HG03097 (cell line): ENCODE results near the gene PCAT6.
"Not testable (repeated sequence)": the region's sequence is repeated elsewhere in the genome, so short reads cannot be mapped to it uniquely, and the experiment has no call there.

Source experiments
- ATAC-seq: cut with Tn5 transposase; IDR thresholded peaks from one replicate; pipeline ENCODE4 v1.9.1; 2021; ENCODE audit not compliant: unreplicated experiment, low FRiP score

PCAT6 gene

DNA sequence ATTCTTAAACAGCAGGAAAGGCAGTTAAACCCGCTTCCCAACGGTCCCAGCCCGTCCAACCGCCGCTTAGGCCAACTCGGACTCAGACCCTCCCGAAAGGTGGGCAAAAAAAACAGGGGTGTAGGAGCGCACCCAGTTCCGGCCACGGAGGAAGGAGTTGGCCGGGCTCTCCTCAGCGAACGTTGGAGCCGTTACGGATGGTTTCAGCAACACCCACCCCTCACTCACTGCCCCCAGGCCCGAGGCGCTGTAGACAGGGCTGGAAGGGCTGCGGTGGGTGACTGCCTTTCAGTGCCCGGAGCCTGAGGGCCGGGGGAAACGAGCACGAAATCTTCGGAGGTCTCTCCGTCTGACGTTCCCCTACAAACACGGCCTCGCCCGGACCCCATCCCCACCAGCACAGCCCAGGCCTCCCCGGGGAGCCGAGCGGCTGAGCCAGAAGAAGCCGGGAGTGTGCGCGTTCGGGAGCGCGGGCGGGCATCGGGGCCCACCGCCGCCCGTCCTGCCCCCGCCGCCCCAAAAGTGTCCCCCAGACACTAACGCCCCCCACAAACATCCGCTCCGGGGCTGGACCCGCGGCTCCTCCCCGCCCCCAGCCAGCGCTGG is 3.8 kb upstream of the PCAT6 start:
- ATAC-seq = no peak

DNA sequence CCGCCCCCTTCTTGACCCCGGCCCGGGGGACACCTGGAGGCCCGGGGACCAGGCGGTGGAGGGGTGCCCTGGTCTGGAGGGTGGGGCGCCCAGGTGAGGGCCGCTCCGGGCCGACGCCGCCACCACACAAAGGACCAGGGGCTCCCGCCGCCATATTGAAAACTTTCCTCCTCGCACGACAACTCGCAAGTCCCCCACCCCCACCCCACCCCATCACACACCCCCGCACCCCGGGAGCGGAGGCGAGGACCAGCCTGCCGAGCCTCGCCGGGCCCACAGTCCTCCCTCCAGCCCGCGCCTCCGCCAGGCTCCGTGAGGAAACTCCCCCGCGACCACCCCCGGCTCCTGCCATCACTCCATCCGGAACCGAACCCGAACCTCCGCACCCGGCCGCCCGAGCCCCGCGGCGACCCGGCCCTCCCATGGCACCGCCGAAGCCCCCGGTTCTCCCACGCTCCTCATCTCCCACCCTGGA is 3.3 kb upstream of the PCAT6 start:
- ATAC-seq = no peak

DNA sequence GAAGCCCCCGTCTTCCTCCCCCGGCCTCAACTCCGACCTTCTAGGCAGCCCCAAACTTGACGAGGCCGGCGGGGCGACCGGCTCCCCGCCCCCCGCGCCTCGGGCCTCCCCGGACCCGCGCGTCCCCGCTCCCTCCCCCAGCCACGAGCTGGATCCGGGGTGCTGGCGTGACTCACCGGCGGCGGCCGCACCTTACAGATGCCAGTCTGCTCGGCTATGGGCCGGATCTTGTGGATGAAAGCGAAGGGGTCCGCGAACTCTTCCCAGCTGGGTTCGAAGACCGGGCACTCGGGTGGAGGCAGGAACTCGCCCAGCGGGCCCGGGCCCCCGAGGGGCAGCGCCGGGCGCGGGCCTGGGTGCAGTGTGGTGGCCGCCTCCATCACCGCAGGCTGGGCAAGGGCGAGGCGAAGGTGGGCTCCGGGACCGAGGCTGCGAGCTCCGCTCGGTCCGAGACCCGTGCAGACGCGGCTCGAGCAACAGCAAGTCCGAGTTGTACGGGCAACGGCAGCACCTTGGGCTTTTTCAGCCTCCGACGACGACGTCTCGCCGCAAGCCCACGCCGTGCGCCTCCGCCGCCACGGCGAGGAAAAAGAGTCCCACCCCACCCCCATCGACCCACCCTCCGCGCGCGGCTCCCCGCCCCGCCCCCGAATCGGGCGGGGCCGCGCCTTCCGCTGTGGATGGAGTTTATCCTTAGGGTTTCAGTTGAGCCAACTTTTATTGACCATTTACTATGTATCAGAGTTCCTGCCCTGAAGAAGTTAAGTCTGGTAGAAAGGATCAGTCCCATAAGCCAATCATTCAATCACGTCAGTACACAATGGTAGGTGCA is 2.6 kb upstream of the PCAT6 start, which contains the start of gene KDM5B:
Gene KDM5B (minus strand): TSS at position 496 of the 832 bp plus-strand sequence. CDS start 116 bp downstream, at position 380.
- ATAC-seq = no peak

DNA sequence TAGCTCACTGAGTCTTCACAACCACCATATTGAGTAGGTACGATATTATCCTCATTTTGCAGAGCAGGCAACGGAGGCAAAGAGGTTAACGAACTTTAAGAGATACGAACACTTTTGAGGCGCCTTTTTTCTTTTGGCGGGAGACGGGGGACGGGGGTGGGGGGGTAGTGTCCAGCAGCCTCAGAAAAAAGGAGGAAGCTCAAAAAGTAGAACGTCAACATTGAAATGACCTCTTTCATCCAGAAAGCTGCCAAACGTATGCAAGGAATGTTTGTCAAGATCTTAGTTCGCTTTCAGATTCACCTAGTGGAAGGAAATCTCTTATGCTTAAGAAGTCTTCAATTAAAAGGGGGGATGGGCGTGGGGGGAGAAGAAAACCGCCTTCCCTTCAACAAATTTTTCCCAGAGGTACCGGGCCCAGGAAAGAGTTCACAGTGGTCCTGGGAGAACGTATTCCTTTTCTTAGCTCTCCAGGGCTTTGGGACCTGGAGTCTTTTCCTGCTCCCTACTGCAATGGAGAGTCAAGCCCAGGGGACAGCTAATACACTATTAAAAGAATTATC is 1.1 kb upstream of the PCAT6 start:
- ATAC-seq = no peak

DNA sequence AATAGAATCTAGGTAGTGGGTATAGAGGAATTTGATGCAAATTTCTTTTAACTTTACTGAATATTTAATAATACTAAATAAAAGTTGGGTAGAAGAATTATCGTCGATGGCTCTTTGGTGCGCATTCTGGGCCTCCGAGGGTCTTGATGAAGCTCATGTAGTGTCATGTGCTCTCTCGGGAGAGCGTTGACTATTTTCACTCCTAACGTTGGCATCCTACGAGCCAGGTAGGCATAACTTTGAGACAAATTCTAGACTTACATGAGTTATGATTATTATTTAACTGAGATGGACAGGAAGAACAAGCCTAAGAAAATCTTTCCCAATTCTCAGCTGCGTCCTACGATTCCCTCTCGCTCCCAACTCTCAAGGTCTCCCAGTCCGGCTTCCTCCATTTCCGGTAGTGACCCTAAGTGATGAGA is 550 bp upstream of the PCAT6 start:
- no peak for ATAC-seq

DNA sequence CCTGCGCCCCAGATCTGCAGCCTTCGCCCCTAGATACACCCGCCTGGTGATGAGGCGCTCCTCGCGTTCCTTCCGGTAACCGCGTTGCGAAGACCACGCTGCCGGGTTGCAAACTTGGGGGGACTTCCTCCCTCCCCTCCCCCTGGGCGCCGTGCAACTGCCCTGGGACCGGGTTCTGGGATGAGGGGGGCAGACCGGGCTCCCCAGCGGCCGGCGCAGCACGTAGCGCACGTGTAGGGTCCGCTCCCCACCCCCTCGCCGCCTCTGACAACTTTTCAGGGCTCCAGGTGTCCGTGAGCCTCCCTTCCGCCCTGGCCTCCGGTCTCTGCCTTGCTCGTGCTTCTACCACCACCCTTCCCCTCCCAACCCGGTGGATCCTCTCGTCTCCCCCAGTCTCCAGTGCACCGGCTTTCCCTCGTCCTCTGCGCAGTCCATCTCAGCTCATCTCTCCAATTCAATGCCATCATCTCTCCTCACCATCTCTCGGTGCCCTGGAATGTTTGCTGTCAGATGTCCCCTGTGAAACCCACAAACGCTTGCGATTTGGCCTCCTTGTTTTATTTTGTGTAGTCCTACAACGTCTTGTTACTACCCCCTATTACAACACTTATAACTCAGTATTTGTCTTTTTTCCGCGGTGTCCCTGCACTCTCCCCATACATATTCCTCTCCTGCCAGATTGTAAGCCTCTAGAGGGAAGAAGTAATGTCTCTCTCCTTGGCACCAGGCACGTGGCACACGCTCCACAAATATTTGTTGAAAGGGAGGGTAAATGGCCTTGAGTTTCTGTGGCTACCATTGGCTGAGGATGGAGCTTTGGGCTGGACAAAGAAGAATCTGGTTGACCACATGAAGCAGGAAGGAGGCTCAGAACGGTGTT is 782 bp downstream of the PCAT6 start:
- no peak for ATAC-seq

DNA sequence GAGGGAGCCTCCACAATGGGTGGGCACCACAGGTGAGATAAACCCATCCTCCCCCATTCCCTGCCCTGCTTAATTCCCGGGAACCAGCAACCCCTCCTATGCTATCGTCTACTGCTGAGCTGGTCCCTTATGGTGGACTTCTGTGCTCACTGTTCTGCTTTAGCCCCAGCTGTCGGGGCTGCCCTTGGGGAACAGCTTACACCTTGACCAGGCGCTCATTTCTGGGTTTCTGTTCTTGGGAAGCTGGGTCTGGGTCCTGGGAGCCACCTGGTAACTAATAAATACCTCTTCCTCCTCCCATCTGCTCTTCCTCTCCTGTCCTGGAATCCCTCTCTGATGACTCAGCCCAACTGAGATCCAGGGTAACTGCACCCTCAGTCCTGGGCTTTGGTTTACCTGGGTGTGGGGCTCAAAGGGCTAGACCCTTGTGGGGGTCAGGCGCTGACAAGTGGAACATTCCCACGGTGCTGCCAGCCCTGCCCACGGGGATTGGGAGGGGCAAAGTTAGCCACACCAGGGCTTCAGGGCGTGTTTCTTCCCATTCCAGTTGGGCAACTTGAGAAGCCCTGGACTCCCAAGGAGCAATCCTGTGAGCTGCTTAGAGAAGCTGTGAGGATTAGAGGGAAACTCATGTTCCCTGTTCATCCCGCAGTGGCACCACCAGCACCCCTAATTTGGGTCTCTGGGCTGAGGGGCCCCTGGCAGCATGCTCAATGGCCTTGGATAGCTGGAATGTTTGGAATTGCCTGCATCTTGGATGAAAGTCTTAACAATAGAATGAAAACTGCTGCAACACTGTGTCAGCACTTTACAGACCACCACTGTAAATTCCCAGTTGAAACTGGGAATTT is 1.6 kb downstream of the PCAT6 start:
- ATAC-seq = no peak

DNA sequence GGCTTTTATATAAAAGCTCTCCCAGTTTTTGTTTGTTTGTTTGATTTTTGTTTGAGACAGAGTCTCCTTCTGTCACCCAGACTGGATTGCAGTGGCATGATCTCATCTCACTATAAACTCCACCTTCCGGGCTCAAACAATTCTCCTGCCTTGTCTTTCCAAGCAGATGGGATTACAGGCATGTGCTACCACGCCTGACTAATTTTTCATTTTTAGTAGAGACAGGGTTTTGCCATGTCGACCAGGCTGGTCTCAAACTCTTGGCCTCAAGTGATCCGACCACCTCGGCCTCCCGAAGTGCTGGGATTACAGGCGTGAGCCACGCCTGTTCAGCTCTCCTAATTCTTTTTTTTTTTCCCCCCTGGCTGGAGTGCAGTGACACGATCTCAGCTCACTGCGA is 4.4 kb downstream of the PCAT6 start:
- ATAC-seq = no peak

DNA sequence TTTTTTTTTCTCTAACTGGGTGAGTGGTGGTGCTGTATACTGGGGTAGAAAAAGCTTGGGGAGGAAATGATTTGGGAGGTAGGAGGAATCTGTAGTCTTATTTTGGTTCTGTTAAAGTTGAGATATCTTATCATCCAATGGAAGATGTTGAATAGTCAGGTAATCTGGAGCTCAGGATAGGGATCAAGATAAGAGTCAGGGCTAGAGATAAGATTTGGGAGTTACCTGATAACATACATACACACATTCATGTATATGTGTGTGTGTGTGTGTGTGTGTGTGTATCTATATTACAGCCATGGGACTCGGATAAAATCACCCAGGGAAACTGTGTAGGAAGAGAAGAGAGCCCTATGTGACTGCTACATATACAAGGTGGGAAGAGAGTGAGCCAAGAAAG is 8.1 kb downstream of the PCAT6 start:
- no peak for ATAC-seq

DNA sequence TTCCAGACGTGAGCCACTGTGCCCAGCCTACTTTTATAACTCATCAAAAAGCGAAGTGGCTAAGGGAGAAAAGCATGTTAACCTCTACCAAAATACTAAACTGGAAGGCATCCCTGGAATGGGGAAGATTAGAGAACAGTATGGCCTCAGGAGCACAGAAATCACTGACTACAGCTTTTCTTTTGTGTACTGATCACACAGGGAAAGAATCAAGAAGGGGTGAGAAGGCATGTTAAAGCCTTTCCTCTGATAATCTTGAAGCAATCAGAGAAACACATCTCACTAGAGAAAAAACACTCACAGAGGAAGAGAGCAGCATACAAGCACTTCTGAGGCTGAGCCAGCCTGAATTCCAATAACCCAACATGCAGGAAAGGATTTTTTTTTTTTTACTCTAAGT is 10.7 kb downstream of the PCAT6 start:
- no peak for ATAC-seq

DNA sequence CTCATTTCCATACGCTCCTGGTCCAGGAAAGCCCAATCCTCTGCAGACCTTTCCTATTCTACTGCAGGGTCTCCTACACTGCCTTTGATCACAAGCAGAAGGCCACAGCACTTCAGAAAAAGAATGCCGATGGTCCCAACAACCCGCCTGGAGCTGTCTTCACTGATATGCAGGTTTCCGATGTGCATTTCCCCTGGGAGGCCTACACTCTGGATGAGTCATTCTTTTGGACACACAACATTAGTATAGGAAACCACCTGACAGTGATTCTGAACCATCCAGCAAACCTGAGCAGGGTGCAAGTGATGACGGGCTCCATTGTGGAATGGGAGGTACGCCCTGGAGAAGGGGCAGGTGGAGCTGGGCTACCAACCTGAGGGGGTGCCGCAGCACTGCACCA is 15.0 kb downstream of the PCAT6 start:
- no peak for ATAC-seq

DNA sequence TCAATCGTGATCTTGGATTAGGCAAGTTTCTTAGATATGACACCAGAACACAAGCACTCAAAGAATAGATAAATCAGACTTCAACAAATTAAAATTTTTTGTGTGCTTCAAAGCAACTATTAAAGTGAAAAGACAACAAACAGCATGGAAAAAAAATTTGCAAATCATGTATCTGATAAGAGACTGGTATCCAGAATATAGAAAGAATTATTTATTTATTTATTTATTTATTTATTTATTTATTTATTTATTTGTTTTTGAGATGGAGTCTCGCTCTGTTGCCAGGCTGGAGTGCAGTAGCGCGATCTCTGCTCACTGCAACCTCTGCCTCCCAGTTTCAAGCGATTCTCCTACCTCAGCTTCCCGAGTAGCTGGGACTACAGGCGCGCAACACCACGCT is 18.5 kb downstream of the PCAT6 start:
- not testable (repeated sequence) for ATAC-seq

DNA sequence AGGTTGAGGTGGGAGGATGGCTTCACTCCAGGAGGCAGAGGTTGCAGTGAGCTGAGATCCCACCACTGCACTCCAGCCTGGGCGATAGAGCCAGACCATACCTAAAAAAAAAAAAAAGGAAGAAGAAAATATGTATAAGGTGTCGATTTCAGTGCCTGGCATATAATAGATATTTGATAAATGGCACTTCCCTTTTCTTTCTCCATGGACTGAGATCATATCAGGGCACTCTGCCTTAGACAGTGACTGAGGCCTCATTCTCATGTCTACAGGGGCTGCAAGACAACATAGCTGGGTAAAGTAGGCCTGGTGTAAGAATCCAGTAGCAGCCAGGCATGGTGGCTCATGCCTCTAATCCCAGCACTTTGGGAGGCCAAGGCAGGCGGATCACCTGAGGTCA is 21.2 kb downstream of the PCAT6 start:
- ATAC-seq = no peak

DNA sequence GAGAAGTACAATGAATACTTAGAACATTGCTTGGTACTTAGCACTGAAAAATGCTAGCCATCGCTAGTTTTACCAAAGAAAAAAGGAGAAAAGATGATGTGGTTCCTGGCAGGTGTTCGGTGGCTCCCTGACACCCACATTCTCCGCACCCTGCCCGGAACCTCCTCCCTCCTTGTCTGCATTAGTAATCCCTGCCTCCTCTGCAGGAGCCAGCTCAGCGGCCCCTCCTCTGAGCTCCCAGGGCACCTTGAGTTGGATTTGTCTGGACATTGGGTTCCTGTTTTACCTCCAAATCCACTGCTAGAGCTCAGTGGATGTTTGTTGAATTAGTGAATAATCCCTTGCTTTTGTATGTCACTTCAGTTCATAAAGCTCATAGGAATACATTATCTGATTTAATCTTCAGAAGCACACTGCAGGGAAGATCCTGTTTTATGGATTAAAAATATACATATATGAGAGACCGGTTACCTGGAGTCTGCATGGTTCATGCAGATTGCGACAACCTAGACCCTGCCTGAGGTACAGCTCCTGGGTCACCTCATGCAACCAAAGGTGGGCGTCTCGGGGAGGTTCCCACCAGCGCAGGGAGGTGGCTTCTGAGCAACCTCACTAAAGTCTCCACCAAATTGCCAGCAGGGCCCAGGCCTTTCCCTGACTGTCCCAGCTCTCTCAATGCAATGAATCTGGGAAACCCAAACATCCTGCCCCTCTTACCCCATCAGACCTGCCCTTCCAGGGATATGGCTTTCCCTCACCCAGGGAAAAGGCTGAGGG is 24.2 kb downstream of the PCAT6 start:
- ATAC-seq = no peak

DNA sequence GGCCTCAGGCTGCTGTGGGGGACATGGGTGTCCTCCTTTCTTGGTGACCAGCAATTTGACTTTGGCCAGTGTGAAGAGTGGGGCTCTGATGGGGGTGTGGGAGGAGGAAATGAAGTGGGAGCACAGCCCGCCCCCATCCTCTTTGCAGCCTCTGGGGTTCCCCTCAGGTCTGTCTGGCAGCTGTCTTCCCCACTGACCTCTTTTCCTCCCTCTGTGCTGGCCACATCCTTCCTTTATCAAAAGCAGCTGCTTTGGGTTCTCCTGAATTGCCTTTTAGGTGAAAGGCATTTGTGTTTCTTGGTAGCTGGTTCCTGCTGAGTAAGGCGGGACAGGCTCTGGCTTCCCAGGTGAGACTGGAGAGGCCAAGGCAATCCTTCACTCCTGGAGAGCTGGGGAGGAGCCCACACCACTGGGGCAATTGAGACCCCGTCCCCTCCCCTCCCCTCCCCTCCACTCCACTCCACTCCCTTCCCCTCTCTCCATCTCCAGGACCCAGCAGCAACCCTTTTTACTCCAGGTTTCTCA is 24.9 kb downstream of the PCAT6 start:
- ATAC-seq = no peak

DNA sequence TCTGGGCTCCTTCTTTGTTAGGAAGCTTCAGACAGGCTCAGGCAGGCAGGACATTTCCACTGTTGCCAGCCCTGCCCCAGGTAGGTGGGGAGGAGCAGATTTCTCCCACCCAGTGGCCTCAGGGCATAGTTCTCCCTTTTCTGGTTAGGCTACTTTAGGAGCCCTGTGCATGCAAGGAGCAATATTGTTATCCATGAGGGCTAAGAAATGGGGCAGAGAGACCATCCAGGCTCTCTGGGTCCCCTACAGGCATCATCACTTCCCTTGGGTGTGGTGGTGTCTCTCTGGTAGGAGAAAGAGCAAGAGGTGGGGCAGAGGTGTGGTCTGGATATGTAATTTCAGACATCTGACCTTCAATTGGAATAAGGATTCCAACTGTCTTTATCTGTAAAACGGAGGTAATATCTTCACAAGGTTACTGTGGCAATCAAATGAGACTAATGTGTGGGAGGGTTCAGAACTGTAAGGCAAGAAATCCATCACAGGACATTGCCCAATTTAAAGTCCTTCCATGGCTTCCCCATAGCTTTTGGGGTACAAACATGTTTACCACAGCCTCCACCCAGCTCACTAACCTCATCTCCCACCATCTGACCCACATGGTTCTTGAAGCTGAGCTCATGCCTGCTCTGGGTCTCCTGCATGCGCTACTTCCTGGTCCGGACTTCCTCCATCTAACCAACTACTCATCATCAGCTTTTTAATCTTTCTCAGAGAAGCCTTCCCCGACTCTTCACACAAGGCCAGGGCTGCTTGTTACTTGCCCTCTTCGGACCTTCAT is 26.1 kb downstream of the PCAT6 start:
- ATAC-seq = no peak

DNA sequence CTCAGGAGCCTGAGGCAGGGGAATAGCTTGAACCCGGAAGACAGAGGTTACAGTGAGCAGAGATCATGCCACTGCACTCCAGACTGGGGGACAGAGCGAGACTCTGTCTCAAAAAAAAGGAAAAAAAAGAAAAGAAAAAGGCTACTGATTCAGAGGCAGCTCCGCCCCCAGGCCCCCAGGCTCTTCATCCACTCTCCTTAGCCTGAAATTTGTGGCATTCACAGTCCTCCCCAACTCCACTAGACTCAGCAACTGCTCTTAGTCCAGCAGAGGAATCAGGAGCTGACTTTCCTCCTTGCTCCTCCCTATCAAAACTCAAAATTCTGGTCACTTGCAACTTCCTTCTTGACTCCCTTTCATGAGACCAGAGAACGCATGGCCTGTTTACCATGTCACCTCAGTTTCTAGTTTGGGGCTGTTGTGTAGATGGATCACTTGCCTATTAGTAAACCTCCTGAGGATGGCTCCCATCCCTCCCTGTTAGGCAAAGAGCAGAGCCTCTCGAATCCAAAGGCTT is 27.1 kb downstream of the PCAT6 start:
- no peak for ATAC-seq

DNA sequence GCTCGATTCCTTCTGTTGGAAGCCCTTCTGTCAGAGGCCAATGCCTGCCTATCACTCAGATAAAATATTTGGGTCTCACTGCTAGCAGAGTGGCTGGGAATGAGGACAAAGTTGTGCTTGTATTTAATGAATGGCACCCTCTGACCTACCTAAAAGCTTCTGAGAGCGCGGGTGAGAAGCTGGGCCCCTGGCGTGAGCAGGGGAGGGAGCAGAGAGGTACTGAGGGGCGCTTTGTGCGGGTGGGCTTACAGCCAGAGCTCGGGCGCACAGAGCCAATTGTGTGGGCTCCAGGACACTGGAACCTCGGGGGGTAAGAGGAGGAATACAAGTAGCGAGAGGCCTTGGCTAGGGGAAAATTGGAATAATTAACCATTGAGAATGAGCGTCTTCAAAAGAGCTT is 32.3 kb downstream of the PCAT6 start:
- no peak for ATAC-seq
